Measurements from ENCODE around the gene SLC27A4.

GRCh38 chr9:128293091-128293490, 47.2 kb upstream of the SLC27A4 start:
- TF ChIP-seq CTCF (IDR thresholded peaks at IDR 0.05): no peak
- no peak for TF ChIP-seq POLR2A (IDR thresholded peaks at IDR 0.05)

All from uterus (tissue), 2 donors.